ENCODE measurements around the gene BATF. TPM values are rescaled to one million over a fixed set of nuclear protein-coding genes. Genes with fewer than 3 reads are reported as not detected.

The BATF gene
- total RNA-seq, 4 donors from 2014 or later, result 3.1 to 28.1 (median 5.9) TPM; not detected in 1

DNA sequence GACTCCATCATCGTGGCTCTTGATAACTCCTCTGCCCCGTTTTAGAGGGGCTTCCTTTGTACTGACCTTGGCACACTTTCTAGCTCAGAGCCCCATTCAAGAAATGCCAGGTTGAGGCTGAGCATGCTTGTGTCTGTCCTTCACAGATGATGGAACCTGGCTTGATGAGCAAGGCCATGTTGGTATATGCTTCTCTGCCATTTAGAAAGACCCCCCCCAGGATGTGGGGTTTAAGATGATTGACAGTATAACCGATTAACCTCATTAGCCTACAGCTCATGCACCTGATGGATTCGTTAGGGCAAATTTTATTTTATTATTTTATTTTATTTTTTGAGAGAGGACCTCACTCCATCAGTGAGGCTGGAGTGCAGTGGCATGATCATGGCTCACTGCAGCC lies 21.0 kb downstream of the BATF start:
- TF ChIP-seq, protein P1, sequence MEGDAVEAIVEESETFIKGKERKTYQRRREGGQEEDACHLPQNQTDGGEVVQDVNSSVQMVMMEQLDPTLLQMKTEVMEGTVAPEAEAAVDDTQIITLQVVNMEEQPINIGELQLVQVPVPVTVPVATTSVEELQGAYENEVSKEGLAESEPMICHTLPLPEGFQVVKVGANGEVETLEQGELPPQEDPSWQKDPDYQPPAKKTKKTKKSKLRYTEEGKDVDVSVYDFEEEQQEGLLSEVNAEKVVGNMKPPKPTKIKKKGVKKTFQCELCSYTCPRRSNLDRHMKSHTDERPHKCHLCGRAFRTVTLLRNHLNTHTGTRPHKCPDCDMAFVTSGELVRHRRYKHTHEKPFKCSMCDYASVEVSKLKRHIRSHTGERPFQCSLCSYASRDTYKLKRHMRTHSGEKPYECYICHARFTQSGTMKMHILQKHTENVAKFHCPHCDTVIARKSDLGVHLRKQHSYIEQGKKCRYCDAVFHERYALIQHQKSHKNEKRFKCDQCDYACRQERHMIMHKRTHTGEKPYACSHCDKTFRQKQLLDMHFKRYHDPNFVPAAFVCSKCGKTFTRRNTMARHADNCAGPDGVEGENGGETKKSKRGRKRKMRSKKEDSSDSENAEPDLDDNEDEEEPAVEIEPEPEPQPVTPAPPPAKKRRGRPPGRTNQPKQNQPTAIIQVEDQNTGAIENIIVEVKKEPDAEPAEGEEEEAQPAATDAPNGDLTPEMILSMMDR (IDR thresholded peaks at IDR 0.05), result no peak
- no peak for TF ChIP-seq POLR2A (IDR thresholded peaks at IDR 0.05)
- peak overlapping the region; percentile 68 to 77 (median 76) for H3K27ac ChIP-seq
- no peaks in the 10 kb centered on the region for H3K36me3 ChIP-seq
- H3K9me3 ChIP-seq, result no peaks in the 10 kb centered on the region
- H3K4me1 ChIP-seq, result peaks cover 0 to 24% (median 14%) of the 10 kb centered on the region in 4 donors
- H3K27me3 ChIP-seq, result no peaks in the 10 kb centered on the region
- DNase-seq, result peak in 1 of 3 donors; percentile 33
- H3K4me3 ChIP-seq, result peak overlapping the region in 1 of 4 donors; percentile 19

DNA sequence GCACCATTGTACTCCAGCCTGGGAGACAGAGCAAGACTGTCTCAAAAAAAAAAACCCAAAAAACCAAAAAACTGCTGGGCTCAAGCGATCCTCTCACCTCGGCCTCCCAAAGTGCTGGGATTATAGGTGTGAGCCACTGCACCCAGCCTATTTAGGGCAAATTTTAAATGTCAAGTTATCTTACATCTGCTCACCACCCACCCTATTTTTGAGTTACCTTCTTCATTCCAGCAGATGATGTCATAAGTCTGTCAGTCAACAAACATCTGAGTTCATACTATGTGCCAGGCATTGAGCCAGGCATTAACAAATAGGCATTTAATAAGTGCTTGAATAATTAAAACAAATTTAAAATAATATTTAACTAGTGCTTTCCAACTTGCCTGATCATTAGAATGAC lies 21.5 kb downstream of the BATF start:
- no peaks in the 10 kb centered on the region for H3K27me3 ChIP-seq
- H3K4me3 ChIP-seq, result no peak overlapping the region
- TF ChIP-seq, protein P1 (IDR thresholded peaks at IDR 0.05), result no peak
- TF ChIP-seq POLR2A (IDR thresholded peaks at IDR 0.05), result no peak
- H3K36me3 ChIP-seq, result no peaks in the 10 kb centered on the region
- DNase-seq, result no peak
- H3K4me1 ChIP-seq, result peaks cover 0 to 29% (median 15%) of the 10 kb centered on the region in 4 donors
- no peaks in the 10 kb centered on the region for H3K9me3 ChIP-seq
- peak overlapping the region in 2 of 4 donors; percentile 76 to 77 for H3K27ac ChIP-seq

DNA sequence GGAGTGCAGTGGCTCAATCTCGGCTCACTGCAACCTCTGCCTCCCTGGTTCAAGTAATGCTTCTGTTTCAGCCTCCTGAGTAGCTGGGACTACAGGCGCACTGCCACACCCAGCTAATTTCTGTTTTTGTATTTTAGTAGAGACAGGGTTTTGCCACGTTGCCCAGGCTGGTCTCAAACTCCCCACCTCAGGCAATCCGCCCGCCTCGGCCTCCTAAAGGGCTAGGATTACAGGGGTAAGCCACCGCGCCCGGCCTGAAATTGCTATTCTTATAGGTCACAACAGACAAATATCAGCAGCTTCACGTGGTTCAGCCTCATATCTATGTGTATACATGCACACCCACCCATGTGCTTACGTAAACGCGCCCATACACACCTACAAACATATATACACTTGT lies 23.6 kb downstream of the BATF start:
- Histone ChIP-seq H3K4me3 (no peak overlapping the region), H3K36me3 (no peaks in the 10 kb centered on the region), H3K4me1 (peaks cover 0 to 33% (median 13%) of the 10 kb centered on the region in 4 donors), H3K9me3 (no peaks in the 10 kb centered on the region), H3K27ac (no peak overlapping the region), H3K27me3 (no peaks in the 10 kb centered on the region)
- peak in 1 of 3 donors; percentile 34 for DNase-seq
- TF ChIP-seq POLR2A (IDR thresholded peaks at IDR 0.05), result no peak
- TF ChIP-seq, protein P1 (IDR thresholded peaks at IDR 0.05), result no peak

DNA sequence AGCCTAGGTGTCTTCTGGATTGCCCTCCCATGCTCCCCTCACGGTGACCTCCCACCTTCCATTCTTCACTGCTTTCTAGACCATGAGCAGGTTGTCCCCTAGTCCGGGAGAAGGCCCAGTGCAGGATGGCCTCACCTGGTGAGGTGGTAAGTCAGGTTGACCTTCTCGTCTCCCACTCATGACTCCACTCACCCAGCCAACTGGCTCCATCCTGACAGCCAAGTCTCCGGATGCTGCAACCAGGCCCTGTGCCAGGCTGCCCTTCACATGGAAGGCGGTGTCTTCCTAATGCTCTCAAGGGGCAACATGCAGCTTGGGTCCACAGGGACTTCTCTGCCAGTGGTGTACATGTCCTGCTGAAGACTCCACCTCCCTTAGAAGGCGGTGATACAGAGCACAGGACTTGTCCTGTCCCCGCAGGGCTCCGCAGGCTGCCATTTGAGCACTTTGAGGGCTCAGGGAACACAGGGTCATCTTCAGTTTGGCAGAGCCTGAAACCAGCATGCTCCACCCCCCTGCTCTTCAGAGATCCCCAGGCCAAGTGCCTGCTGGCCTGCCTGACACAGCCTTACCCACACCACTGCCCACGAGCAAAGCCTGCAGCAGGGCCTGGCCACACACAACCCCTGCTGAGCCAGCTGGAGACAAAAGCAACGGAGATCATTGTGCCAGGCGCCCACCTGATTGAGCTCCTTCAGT lies 25.4 kb downstream of the BATF start:
- H3K9me3 ChIP-seq, result no peaks in the 10 kb centered on the region
- no peaks in the 10 kb centered on the region for H3K27me3 ChIP-seq
- H3K36me3 ChIP-seq, result no peaks in the 10 kb centered on the region
- H3K4me3 ChIP-seq, result no peak overlapping the region
- peaks cover 0 to 26% (median 6%) of the 10 kb centered on the region in 4 donors for H3K4me1 ChIP-seq
- H3K27ac ChIP-seq, result peak overlapping the region in 1 of 4 donors; percentile 70
- TF ChIP-seq, protein P1 (IDR thresholded peaks at IDR 0.05), result no peak
- no peak for TF ChIP-seq POLR2A (IDR thresholded peaks at IDR 0.05)
- peak in 1 of 3 donors; percentile 41 for DNase-seq

DNA sequence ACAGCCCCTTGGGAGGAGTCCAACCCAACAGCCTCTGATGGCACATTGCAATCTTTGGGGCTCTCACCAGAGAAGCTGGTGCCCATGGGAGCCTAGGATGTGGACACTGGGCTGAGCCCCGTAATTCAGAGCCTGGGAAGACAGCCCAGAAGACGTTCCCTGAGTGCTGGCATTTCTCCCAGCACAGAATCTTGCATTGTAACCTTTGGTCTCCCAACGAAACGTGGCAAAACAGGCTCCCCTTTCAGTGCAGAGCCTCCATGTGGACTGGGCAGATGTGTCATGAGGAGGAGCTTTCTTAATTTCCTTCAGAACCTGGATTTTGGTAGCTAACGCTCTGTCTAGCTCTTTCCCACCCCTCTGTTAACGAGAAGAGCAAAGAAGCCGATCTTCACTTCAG lies 26.3 kb downstream of the BATF start:
- peak overlapping the region in 3 of 4 donors; percentile 3 to 70 (median 42) for H3K27ac ChIP-seq
- peak in 1 of 3 donors; percentile 70 for DNase-seq
- TF ChIP-seq, protein P1 (IDR thresholded peaks at IDR 0.05), result peak in 1 of 6 experiments; percentile 4
- no peak for TF ChIP-seq POLR2A (IDR thresholded peaks at IDR 0.05)

More for the DNA sequence above, 26.3 kb downstream of the BATF start:
- Histone ChIP-seq H3K27me3 (no peaks in the 10 kb centered on the region), H3K4me1 (peaks cover 0 to 19% (median 2%) of the 10 kb centered on the region in 4 donors), H3K4me3 (no peak overlapping the region), H3K36me3 (no peaks in the 10 kb centered on the region), H3K9me3 (no peaks in the 10 kb centered on the region)

Measured in Peyer's patch (tissue), 4 donors.